GM12801 (cell line): ENCODE results near the gene LETM1.

Source experiments
- TF ChIP-seq, protein P1 (sequence below): IDR thresholded peaks from one replicate; pipeline ENCODE4 v1.5.1; 2011; ENCODE audit warnings: control low read depth; ENCODE audit not compliant: insufficient read length; ENCODE audit errors: extremely low read depth

The LETM1 gene

DNA sequence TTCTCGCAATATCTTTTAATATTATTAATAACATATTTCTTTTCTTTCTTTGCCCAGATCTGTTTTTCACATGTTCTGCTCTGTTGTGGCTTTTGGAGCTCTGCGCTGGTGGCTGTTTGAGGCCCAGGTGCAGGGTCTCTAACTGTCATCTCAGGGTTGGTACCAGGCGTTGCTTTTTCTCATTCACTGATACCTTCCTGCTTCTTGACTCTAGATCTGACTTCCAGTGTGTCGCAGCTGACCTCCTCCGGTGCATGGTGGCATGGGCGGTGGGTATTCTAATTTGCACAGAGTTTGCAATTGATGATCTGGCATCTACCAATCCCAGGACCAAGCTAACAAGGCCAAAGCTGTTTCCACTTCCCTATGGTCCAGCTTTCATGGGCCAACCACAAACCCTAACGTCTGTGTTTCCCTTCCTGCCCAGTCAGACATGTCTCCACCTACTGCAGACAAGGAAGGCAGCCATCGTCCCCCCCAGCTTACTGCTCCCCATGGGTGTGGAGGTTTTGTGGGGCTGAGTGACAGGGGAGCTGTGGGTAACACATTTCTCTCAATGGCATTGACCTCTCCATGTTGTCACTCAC is 25.2 kb downstream of the LETM1 start:
- TF ChIP-seq, protein P1, sequence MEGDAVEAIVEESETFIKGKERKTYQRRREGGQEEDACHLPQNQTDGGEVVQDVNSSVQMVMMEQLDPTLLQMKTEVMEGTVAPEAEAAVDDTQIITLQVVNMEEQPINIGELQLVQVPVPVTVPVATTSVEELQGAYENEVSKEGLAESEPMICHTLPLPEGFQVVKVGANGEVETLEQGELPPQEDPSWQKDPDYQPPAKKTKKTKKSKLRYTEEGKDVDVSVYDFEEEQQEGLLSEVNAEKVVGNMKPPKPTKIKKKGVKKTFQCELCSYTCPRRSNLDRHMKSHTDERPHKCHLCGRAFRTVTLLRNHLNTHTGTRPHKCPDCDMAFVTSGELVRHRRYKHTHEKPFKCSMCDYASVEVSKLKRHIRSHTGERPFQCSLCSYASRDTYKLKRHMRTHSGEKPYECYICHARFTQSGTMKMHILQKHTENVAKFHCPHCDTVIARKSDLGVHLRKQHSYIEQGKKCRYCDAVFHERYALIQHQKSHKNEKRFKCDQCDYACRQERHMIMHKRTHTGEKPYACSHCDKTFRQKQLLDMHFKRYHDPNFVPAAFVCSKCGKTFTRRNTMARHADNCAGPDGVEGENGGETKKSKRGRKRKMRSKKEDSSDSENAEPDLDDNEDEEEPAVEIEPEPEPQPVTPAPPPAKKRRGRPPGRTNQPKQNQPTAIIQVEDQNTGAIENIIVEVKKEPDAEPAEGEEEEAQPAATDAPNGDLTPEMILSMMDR: no peak

DNA sequence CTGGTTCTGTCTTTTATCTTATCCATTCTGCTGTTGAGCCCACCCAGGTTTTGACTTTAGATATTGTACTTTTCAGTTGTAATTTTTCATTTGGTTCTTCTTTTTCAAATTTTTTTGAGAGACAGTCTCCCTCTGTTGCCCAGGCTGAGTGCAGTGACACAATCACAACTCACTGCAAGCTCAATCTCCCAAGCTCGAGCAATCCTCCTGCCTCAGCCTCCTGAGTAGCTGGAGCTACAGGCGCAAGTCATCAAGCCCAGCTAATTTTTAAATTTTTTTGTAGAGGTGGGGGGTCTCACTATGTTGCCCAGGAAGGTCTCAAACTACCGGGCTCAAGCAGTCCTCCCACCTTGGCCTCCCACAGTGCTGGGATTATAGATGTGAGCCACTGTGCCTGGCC is 25.7 kb downstream of the LETM1 start:
- TF ChIP-seq, protein P1: no peak

DNA sequence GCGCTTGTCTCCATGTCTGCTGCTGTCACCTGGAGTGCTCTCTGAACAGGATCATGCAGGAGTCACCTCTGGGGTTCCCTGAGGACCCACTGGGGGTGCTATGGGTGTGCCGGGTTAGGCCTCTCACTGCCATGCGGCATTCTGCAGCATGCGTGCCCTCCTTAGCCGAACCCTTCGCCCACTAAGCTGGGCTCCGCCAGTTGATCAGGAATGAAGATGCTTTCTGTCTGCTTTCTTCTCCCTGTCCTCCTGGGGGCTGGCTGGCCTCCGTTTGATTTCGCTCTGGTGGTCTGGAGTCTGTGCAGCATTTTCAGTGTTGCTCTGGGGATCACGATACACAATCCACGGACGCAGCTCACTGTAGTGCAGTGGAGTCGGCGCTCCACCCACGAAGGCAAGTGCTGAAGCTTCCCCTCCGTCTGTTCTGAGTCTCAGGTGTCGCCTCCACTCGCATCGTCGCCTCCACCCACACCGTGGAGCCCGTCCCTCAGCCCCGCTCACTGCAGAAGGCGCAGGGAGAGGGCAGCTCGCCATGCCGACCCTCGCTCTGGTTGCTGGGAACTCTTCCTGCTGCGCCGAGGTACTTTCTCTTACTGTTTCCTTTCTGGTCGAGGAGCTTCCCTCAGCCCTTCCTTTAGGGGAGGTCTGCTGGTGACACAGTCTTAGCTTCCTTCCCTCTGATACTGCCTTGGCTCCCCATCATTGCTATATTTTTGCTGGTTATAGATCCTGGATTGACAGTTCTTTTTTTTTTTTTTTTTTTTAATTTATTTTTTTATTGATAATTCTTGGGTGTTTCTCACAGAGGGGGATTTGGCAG is 29.2 kb downstream of the LETM1 start:
- TF ChIP-seq, protein P1: no peak

DNA sequence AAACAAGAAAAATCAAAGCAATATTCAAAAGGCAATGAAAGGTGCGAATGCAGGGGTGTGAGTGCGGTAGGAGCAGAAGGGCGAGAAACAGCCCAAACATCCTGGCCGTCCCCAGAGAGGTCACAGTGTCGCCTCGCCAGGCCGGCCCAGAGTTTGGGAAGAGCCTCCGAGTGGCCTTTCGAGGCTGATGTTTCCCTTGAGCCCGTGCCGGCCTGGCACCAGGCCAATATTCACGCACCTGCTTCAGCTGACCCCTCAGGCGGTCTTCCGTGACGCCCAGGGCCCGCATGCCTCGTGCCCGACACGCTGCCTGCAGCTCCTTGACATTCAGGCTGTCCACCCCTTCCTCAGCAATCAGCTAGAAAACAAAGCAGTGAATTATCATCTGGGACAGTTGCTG is 30.6 kb downstream of the LETM1 start:
- TF ChIP-seq, protein P1: no peak

DNA sequence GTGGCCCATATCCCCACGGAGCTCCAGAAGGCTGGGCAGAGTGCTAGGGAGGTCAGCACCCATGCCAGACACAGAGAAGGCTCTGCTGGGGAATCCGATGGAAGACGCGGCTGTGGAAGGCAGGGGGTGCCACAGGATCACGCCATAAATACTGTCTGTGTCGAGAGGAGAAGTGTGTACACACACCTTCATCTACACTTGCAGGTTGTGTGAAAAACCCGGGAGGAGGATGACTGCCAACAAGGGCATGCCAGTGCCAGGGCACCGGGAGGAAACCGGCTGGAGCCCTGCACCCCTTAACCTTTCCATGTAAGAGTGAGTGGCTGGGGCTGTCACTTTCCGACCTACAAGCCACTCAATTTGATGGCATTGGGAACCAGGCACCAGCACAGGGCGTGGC is 31.2 kb downstream of the LETM1 start:
- TF ChIP-seq, protein P1: no peak

DNA sequence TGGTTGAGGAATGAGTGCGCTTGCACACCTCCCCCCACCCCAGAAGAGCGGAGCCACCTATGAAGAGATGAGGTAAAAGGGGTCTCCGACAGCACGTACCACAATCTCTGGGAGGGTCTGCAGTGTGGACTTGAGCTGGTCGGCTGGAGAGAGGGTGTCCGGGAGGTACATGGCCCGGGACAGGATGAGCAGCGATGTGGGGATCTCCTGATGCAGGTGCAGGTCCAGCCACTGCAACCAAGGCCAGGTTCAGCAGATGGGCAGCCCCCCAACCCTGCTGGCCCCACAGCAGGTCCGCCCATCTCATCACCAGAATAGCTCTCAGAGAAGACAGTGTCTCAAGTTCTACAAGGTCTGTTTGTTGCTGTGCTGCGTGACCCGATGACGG is 32.4 kb downstream of the LETM1 start:
- TF ChIP-seq, protein P1: no peak

DNA sequence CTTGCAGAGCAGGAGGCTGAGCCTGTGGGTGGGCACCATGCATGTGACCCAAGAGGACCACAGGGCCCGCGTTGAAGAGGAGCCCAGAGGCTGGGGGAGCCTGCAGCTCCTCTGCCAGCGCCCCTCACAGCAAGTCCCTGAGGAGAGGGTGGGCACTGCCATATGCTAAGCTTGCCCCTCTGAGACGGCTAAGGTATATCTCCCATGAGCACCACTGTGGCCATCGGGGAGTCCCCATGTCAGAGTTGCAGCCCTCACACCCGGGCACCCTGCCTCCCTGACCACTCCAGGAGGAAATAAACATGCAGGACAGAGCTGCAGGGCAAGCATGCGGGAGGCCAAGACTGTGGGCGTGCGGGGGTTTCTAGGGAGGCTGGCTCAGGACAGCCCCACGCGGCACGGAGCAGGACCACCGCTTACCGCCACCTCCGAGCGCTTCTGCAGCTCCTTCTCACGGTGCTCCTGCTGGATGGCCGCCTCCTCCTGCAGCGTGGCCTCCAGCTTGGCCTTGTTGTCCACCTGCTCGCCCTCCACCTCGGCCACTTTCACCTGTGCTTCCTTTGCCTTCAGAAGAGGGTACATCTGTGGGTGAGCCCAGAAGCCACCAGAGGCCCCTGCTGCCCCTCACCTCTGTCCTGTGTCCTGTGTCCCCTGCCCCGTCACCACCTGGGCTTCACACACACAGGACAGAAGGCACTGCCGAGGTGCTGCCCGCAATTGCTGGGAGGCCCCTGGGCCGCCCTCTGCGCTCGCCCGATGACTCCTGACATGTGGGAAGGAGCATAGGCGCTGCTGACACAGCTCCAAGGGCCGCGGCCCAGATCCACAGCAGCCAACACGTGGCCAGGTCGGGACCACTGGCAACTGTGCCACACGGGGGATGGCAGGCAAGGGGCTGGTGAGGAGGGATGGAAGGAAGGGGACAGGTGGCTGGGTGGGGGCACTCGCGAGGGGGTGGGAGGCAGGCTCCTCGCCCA is 33.1 kb downstream of the LETM1 start:
- TF ChIP-seq, protein P1: no peak
